GM21423 (cell line): ENCODE results near the gene PTRH2.

Experiments used
- ATAC-seq: cut with Tn5 transposase; IDR thresholded peaks from one replicate; pipeline ENCODE4 v1.9.1; 2021; ENCODE audit warnings: mild to moderate bottlenecking, moderate library complexity; ENCODE audit not compliant: unreplicated experiment

Gene PTRH2

DNA sequence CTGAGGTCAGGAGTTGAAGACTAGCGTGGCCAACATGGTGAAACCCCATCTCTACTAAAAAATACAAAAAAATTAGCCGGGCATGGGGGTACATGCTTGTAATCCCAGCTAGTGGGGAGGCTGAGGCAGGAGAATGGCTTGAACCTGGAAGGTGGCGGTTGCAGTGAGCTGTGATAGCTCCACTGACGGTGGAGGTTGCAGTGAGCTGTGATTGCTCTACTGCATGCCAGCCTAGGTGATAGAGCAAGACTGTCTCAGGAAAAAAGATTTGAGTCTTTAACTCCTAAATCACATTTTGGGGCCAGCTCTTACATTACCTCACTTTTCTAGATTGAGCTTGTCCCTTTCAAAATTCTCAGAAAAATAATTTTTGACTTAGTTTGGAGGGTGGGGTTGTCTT is 15.4 kb upstream of the PTRH2 start:
- no peak for ATAC-seq

DNA sequence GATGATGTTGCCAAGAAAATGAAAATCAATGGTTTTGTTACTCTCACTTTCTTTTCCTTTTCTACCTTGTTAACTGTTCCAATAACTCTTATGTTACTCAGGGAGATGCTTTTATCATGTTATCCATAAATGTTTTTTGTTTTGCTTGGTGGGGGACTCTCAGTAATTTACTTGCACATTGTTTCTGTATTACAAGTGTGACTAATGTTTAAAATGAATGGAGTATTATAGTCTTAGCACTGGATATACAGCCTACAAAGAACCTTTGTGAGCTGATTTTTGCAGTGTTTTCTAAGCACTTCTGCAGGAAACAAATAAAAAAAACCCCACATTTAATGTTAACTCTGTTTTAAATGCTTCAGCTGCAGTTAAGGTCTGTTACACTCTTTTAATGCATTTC is 12.3 kb upstream of the PTRH2 start:
- ATAC-seq: no peak

DNA sequence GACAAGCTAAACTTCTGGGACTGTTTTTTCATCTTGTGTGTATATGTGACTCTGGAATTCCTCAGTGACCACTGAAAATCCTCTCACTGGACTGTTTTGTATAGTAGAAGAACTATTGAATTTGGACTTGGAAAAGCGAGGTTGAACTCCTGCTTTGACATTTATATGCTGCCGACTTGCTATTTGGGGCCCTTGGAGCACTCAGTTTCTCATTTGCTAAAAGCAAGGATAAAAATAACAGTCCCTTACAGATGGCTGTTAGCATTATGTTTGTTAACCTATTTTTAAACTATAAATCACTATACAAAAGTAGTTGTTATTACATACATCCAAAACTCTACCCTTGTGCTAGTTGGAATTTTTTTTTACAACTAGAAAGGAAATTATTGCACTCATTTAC is 9.2 kb upstream of the PTRH2 start:
- ATAC-seq: no peak

DNA sequence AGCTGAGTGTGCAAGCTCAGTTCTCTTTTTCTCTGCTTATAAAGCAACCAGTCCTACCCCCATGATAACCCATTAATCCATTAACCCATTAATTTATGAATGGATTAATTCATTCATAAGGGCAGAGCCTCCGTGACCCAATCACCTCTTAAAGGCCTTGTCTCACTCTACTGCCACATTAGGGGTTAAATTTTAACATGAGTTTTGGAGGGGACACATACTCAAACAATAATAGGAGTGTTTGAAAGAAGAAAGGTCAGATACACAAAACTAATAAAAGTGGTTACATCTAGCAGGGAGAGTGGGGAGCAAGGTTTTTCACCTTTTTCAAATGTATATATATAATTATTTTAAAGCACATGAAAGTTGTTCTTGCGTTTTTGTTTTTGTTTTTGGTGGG is 7.0 kb upstream of the PTRH2 start:
- ATAC-seq: no peak

DNA sequence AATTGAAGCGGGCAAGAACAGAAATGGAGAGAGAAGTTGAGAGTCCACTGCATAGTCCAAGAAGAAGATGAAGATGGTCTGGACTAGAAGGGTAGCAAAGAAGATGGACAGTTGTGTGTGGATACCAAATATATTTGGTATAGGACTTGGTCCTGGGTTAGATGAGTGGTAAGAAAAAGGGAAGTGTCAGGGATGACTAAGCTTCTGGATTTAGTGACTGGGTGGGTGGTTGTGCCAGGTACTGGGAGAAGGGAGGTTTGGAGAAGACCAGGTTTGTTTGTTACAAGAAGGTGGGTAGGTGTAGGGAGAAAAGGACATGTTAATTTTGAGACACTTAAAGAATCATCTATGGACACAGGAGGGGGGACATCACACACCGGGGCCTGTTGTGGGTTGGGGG is 5.6 kb upstream of the PTRH2 start:
- ATAC-seq: no peak

DNA sequence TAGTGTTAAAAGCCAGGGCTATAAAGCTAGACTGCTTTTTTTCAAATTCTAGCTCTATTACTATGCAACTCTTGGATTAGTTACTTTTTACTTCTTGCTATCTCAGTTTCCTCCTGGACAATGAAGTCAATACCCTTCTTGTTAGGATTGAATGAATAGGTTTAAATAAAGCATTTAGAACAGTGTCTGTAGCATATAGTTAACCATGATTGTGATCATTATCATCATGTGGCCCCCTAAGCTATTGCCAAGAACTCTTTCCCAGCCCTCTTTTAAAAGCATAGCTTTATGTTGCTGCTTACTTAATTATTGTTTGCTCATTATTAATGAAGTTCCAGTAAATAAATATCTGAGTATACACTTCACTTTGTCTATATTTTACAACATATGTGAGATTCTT is 4.7 kb upstream of the PTRH2 start:
- no peak for ATAC-seq

DNA sequence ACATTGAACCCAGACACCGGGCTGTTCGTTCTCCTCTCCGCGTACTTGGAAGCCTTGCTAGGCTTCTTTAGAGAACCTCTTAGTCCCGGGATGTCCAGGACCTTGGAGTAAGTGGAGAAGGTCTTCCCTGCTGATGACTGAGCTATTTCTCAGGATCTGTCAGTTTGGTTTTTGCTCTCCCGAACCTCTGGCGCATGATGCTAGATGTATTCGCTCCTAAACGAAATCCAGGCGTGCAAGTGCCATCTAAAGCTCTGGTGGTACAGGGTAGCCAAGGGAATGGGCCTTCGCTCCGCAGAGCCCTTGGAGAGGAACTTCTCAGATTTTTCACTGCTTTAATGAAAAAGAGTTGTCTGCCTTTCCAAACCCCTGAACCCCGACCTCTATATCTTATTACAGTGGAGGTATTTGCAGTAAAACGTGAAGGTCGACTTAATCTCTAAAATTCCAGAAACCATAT is 771 bp upstream of the PTRH2 start:
- ATAC-seq: no peak

DNA sequence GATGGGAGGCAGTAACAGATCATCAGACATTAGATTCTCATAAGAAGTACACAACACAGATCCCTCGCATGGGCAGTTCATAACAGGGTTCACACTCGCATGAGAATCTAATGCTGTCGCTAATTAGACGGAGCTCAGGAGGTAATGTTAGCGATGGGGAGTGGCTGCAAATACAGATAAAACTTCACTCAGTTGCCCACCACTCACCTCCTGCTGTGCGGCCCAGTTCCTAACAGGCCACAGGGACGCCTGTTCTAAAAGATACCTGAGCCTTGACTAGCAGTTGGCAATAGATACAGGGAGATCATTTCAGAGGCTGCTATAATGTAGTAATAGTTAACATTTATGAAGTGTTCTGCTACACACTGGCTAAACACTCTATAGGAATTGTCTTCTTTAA is 4.9 kb downstream of the PTRH2 start:
- ATAC-seq: no peak

DNA sequence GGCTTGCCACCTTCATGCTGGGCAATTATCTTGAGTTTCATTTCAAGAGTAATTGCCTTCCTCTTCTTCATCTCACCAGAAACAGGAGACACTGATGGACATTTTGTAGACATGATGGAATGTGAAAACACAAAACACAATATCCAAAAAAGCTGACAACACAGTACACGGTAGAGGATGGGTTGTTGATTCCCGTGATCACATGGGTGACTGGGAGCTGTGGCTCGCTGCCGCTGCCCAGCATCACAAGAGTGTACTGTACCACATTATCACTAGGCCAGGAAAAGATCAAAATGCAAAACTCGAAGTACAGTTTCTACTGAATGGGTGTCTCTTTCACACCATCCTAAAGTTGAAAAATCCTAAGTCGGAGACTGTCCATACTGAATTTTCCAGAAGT is 7.4 kb downstream of the PTRH2 start:
- ATAC-seq: no peak

DNA sequence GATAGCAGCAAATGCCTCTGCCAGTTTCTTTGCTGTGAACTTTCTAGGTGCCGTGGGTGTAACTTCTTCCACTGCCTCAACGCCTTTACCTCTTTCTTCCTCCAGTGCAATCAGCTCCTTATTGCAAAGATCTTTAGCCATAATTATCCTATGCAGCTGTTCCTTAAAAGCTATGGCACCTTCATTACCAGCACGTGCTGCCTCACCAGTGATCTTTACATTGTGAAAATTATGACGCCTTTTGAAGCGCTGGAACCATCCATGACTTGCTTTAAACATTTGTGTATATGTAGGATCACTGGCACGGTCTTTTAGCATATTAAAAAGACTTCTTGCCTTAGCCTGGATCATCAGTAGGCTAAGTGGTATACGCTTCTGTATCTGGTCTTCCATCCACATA is 8.0 kb downstream of the PTRH2 start:
- ATAC-seq: no peak

DNA sequence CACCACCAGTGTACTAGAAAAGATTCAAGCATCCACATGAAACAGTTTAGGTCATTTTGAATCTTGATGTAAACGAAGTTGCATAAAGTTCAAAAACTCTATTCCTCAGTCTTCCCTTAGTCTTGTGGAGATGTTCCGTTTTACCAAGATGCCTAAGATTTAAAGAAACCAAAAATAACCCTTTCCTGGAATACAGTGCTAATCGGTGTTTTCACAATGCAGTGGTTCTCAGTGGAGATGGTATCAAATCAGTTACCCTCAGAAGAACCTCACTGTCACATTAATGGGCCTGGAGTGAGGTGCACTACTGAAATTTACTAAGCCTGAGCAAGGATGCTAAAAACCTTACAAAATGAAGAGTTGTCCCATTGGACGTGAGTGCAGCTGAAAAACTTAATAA is 9.1 kb downstream of the PTRH2 start:
- ATAC-seq: no peak

DNA sequence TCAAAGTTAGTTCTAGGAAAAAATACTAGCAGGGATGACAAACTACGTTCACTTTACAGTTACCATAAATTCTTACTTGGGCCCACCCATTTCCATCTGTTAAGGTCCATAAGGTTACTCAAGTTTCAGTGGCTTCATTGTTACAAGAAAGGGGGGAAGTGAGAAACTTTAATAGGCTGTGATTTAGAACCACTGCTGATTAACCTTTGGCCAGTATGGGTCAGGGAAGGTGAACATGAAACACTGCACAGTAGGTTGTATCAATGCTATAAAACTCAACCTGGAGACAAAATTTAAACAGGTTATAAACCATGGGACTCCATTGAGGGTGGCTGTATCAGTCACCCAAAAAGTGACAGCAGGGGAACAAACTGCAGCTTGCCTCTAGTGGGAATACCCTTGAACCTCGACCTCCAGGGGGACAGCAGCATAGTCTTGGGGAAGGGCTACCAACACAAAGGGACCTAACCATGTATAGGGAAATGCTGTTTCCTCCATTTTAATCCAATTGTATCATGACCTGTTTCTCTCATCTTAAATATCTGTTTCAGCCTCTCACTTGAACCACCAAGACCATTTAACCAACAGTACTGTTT is 10.4 kb downstream of the PTRH2 start:
- no peak for ATAC-seq

DNA sequence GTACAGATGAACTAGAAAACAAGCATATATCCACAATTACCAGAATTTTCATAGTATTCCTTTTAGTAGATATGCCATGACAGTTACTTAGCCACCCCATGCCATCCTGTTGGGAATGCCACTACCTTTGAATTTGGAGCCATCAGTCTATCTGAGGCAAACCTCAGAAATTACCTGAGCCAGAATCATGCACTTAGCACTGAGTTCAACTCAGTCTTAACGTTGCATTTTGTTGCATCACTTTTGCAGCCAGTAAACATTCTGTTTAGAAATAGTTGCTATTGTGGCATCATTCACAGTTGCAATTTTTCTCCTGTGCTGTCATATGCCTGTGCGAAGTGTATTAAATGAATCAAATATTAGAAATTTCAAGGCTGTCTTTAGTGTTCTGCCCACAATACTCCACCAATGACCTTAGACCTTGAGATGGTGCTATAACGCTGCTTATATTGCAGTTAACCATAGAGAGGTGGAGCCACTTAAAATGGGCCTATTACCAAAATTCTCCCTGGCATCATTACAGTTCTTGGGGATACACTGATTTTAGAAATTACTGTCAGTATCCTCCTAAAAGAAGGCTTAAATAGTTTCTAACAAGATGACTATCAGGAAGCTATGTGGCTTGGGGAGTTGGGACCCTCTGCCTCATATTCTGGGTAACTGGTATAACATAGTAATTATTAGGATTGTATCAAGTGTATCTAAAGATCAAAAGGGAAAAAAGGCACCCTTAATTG is 11.1 kb downstream of the PTRH2 start:
- no peak for ATAC-seq

DNA sequence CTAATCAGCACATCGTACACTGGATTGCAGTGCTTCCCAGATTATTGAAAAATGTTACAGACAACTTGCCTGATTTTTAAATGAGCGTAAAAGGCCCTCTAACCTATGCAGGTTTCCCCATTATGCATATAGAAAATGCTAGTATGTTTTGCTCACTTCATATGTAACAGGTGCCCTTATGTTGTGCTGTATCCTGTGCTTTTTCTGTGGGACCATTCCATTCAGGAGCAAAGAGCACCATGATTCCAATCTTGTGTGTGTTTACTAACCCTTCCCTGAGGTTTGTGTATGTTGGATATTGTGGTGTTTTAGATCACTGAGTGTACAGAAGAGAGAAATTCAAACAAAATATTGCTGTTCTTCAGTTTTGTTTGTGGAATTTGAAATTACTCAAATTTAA is 12.9 kb downstream of the PTRH2 start:
- ATAC-seq: no peak

DNA sequence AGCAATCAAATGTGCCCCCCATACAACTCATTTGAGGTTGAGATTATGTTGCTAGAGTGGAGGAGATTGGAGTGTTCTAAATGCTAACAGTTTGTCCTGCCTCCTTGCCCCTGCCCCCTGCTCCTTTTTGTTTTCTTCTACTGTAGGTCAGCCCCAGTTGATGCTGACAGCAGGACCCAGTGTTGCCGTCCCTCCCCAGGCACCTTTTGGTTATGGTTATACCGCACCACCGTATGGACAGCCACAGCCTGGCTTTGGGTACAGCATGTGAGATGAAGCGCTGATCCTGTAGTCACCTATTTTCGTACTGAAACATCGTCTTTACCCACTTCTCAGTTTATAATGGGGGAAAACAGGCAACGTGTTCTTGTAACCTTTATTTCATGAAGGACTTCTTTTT is 13.6 kb downstream of the PTRH2 start:
- no peak for ATAC-seq

DNA sequence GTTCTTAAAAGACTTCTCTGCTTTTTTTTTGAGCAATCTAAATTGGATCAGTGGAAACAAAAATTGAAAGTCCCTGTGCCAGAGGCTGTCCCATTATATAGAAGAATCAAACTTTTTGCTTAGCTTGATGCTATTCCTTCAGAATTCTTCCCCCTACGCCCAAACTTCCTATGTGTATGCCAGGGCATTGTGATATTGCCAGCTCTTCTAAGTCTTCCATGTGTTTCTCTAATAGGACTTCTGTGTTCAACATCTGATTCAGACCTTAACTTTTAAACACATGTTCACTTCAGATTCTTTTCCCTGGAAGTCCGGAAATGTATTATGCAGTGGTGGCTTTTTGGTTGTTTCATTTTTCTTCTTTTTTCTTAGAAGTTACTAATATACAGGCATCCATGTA is 18.7 kb downstream of the PTRH2 start:
- ATAC-seq: no peak

DNA sequence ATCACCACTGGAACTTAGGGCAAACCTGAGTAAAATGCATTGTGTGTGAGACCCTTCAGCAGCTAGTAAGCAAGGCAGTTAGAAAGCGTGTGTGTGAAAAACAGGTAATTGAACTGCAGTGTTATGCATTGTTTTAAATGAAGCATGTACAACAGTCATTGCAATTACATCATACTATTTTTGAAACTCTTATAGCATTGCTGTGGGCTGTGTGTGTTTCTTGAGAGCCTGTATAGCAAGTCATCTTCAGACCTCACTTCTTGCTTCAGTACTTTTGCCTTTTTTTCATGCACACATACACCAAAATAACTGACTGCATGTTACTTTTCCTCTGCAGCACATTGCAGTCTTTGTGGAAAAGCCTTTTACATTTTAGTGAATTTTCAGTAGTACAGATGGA is 19.2 kb downstream of the PTRH2 start:
- ATAC-seq: no peak

DNA sequence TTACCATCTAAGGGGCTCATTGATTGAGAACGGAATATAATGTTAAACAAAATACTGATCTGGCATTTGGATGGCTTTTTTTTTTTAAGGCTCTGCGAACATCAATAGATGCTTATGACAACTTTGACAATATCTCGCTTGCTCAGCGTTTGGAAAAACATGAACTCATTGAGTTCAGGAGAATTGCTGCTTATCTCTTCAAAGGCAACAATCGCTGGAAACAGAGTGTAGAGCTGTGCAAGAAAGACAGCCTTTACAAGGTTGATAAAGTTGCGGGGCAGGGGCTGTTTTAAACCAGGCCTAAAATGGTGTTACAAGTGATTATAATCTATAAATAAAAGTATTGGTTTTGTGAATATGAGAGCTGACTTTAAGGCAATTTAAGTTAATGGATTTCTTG is 22.3 kb downstream of the PTRH2 start:
- ATAC-seq: no peak

DNA sequence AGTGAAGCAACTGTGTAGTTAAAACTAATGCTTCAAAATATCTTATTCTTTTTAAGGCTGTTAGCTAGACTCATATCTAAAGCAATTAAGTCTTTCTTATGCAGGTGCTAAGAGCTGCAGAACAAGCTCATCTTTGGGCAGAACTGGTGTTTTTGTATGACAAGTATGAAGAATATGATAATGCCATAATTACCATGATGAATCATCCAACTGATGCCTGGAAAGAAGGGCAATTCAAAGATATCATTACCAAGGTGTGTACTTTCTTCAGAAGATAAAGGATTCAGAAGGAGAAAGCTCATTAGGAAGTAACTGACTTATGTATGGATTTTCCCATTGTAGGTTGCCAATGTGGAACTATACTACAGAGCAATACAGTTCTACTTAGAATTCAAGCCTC is 23.9 kb downstream of the PTRH2 start:
- ATAC-seq: no peak

DNA sequence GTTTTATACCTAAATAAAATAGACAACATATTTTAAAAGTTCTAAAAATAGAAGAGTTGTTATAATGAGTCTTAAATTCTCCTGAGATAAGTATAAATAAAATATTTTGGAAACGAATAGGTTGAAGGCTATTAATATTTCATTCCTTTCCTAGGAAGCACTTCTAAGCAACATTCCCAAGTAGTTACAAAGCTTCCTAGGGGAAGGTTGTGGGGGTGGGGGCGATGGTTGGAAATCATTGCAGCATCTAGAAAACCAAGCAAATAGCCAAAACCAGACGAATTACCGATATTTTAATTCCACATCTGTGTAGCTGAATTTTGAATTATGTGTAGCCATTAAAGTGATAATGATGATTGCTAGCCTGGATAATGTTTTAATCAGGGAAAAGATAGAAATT is 26.9 kb downstream of the PTRH2 start:
- ATAC-seq: no peak

DNA sequence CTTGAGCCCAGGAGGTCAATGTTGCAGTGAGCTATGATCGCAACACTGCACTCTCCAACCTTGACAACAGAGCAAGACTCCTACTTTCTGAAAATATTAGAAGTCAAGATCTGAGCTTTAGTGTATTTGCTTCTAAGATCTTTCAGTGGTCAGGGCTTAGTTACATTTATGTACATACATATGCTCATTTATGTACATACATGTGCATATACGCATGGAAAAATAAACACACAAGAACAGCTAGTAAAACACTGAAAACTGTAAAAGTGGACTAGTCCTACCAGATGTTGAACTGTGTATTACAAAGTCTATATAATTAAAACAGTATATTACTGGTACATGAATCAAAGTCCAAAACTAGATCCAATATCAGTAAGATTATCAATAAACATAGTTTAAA is 28.3 kb downstream of the PTRH2 start:
- no peak for ATAC-seq

DNA sequence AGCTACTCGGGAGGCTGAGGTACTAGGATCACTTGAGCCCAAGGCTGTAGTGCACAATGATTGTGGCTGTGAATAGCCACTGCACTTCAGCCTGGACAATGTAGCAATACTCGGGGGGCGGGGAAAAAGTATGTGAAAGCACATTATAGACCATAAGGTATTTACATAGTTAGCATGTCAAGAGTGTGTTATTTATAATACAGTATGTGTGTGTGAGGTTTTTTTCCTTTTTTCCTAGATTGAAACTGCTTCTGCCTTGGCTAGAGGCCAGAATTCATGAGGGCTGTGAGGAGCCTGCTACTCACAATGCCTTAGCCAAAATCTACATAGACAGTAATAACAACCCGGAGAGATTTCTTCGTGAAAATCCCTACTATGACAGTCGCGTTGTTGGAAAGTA is 30.5 kb downstream of the PTRH2 start:
- no peak for ATAC-seq

DNA sequence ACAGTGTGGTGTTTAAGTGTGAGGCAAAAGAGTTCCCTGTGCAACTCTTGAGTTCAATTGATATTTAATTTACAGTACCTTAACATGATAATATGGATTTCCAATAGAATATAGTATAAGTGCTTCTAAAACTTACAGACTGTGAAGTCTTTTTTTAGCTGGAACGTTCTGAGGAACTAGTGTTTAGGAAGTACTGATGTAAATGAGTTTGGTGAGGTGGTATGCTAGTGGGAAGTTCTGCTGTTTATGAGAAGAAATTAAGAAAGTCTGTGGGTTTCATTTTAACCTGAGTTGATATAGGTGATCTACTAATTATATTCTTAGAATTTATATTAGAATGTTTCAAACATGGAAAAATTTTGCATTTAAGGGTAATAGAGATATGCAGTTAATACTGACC is 32.0 kb downstream of the PTRH2 start:
- ATAC-seq: no peak
